ENCODE measurements around the gene OR8B4. TPM values are rescaled to one million over a fixed set of nuclear protein-coding genes. Genes with fewer than 3 reads are reported as not detected.

The OR8B4 gene
- total and polyA plus RNA-seq, 2 donors (not counting 1 experiment from before 2014, with no cell fraction given) = not detected

DNA sequence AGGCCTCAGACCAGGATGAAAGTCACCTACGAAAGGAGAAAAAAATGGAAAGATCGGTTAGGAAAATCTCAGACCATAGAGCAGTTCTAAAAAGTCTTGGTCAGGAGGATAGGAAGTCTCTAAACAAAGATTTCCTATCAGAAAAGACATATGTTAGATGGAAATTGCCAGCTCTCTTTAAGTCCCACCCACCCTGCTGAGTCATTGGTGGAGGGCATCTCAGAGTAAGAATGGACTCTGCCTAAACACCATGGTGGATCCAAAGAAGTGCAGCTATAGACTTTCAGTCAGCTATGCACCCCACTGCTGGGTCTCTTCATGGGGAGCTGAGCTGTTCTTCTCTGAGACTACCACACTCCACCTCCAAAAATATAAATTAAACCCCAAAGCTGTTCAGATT is 44.1 kb downstream of the OR8B4 start:
- Mint-ChIP-seq H3K4me3 (no peak overlapping the region), H3K27me3 (no peaks in the 10 kb centered on the region), H3K9me3 (ENCODE audit: insufficient read depth) (no peaks in the 10 kb centered on the region), H3K27ac (no peak overlapping the region), H3K4me1 (no peaks in the 10 kb centered on the region)
- Histone ChIP-seq H3K4me2 (replicated peaks; ENCODE audit: low read depth, low read length, poor library complexity, severe bottlenecking) (no peak overlapping the region), H3K4me1 (ENCODE audit: control insufficient read depth in 2 of 2, insufficient read depth in 2 of 2, low read length in 2 of 2) (no peaks in the 10 kb centered on the region), H3K27me3 (replicated peaks in 1 of 4; ENCODE audit: control extremely low read depth in 1 of 4, control insufficient read depth in 3 of 4, insufficient read depth in 4 of 4, low read length in 3 of 4) (no peaks in the 10 kb centered on the region), H3K36me3 (replicated peaks in 1 of 2; ENCODE audit: control extremely low read depth in 1 of 2, control insufficient read depth in 1 of 2, extremely low read depth in 1 of 2, insufficient read depth in 2 of 2, low read length in 1 of 2) (no peaks in the 10 kb centered on the region), H2AFZ (ENCODE audit: insufficient read depth, low read depth, low read length, poor library complexity, severe bottlenecking) (no peak overlapping the region), H3K79me2 (ENCODE audit: control insufficient read depth, insufficient read depth, low read length) (no peaks in the 10 kb centered on the region), H3K4me3 (ENCODE audit: control extremely low read depth in 1 of 5, extremely low read depth in 1 of 5, insufficient read depth in 1 of 5, low read depth in 2 of 5, low read length in 4 of 5) (no peak overlapping the region), H3K27ac (ENCODE audit: low read length in 2 of 2) (no peak overlapping the region), H3K9ac (ENCODE audit: low read length) (no peak overlapping the region), H4K20me1 (ENCODE audit: control insufficient read depth, insufficient read depth, low read length, poor library complexity, severe bottlenecking) (no peaks in the 10 kb centered on the region), H3K9me3 (ENCODE audit: control extremely low read depth in 1 of 3, control insufficient read depth in 2 of 3, insufficient read depth in 1 of 3, low read length in 2 of 3) (no peaks in the 10 kb centered on the region)
- intact Hi-C loops (cut with micrococcal nuclease) = no loop called here
- CTCF ChIA-PET = no interaction called here
- DNase-seq (no peak), ATAC-seq (ENCODE audit: low read depth) (no peak)
- no CpG with 5 or more reads among the region's 2 CpGs for WGBS (ENCODE audit: insufficient coverage)
- POLR2A ChIA-PET = no interaction called here
- TF ChIP-seq EZH2 (IDR thresholded peaks at IDR 0.05; ENCODE audit: borderline replicate concordance, insufficient read depth, low read depth, low read length, poor library complexity, severe bottlenecking) (no peak), CTCF (IDR thresholded peaks at IDR 0.05) (no peak)

GRCh38 chr11:124376280-124376679 is 48.4 kb downstream of the OR8B4 start:
- no peaks in the 10 kb centered on the region for H3K36me3 ChIP-seq (replicated peaks in 1 of 2; ENCODE audit: control extremely low read depth in 1 of 2, control insufficient read depth in 1 of 2, extremely low read depth in 1 of 2, insufficient read depth in 2 of 2, low read length in 1 of 2)

More at GRCh38 chr11:124376280-124376679, 48.4 kb downstream of the OR8B4 start:
- ATAC-seq (ENCODE audit: low read depth) = no peak
- H3K4me3 Mint-ChIP-seq = no peak overlapping the region
- ChIA-PET POLR2A (no interaction called here), CTCF (no interaction called here)
- no peaks in the 10 kb centered on the region for H3K9me3 Mint-ChIP-seq (ENCODE audit: insufficient read depth)
- Histone ChIP-seq H3K79me2 (ENCODE audit: control insufficient read depth, insufficient read depth, low read length) (no peaks in the 10 kb centered on the region), H3K4me2 (replicated peaks; ENCODE audit: low read depth, low read length, poor library complexity, severe bottlenecking) (no peak overlapping the region), H3K4me3 (ENCODE audit: control extremely low read depth in 1 of 5, extremely low read depth in 1 of 5, insufficient read depth in 1 of 5, low read depth in 2 of 5, low read length in 4 of 5) (no peak overlapping the region), H3K27ac (ENCODE audit: low read length in 2 of 2) (no peak overlapping the region), H3K4me1 (ENCODE audit: control insufficient read depth in 2 of 2, insufficient read depth in 2 of 2, low read length in 2 of 2) (no peaks in the 10 kb centered on the region), H2AFZ (ENCODE audit: insufficient read depth, low read depth, low read length, poor library complexity, severe bottlenecking) (no peak overlapping the region), H3K9ac (ENCODE audit: low read length) (no peak overlapping the region), H3K27me3 (replicated peaks in 1 of 4; ENCODE audit: control extremely low read depth in 1 of 4, control insufficient read depth in 3 of 4, insufficient read depth in 4 of 4, low read length in 3 of 4) (no peaks in the 10 kb centered on the region), H4K20me1 (ENCODE audit: control insufficient read depth, insufficient read depth, low read length, poor library complexity, severe bottlenecking) (no peaks in the 10 kb centered on the region), H3K9me3 (ENCODE audit: control extremely low read depth in 1 of 3, control insufficient read depth in 2 of 3, insufficient read depth in 1 of 3, low read length in 2 of 3) (peaks cover 0 to 4% (median 0%) of the 10 kb centered on the region in 3 donors)
- TF ChIP-seq CTCF (IDR thresholded peaks at IDR 0.05) = no peak
- H3K4me1 Mint-ChIP-seq = no peaks in the 10 kb centered on the region
- no peak for DNase-seq
- no peak overlapping the region for H3K27ac Mint-ChIP-seq
- intact Hi-C loops (cut with micrococcal nuclease) = no loop called here
- H3K27me3 Mint-ChIP-seq = peaks cover 4% of the 10 kb centered on the region
- 75% methylated on average over 2 of the region's 3 CpGs for WGBS (ENCODE audit: insufficient coverage)

Other genes starting within 250 kb of the OR8B4 start
- not detected in 2 replicates for gene OR10D3, start 241.5 kb downstream of the OR8B4 start, total RNA-seq
- not detected in 2 replicates for gene OR10D3, start 241.5 kb downstream of the OR8B4 start, polyA plus RNA-seq
- gene OR8G1, start 183.8 kb downstream of the OR8B4 start, total RNA-seq = not detected in 2 replicates
- gene OR8G1, start 183.8 kb downstream of the OR8B4 start, polyA plus RNA-seq = not detected in 2 replicates
- not detected in 2 replicates for gene OR8G5, start 168.5 kb downstream of the OR8B4 start, total RNA-seq
- gene OR8G5, start 168.5 kb downstream of the OR8B4 start, polyA plus RNA-seq = not detected in 2 replicates
- not detected in 2 replicates for gene OR8D1, start 110.9 kb downstream of the OR8B4 start, total RNA-seq
- gene OR8D1, start 110.9 kb downstream of the OR8B4 start, polyA plus RNA-seq = 0.12 TPM in 1 of 2 replicates, not detected in the other
- not detected in 2 replicates for gene OR8D2, start 104.7 kb downstream of the OR8B4 start, total RNA-seq
- not detected in 2 replicates for gene OR8D2, start 104.7 kb downstream of the OR8B4 start, polyA plus RNA-seq
- not detected in 2 replicates for gene OR8B2, start 40.4 kb downstream of the OR8B4 start, total RNA-seq
- not detected in 2 replicates for gene OR8B2, start 40.4 kb downstream of the OR8B4 start, polyA plus RNA-seq
- not detected in 2 replicates for gene OR8B3, start 25.8 kb downstream of the OR8B4 start, total RNA-seq
- gene OR8B3, start 25.8 kb downstream of the OR8B4 start, polyA plus RNA-seq = not detected in 2 replicates
- gene OR8B8, start 20.8 kb upstream of the OR8B4 start, total RNA-seq = not detected in 2 replicates
- not detected in 2 replicates for gene OR8B8, start 20.8 kb upstream of the OR8B4 start, polyA plus RNA-seq
- gene OR8B12, start 118.8 kb upstream of the OR8B4 start, total RNA-seq = not detected in 2 replicates
- gene OR8B12, start 118.8 kb upstream of the OR8B4 start, polyA plus RNA-seq = not detected in 2 replicates
- not detected in 2 replicates for gene OR8A1, start 145.1 kb upstream of the OR8B4 start, total RNA-seq
- gene OR8A1, start 145.1 kb upstream of the OR8B4 start, polyA plus RNA-seq = not detected in 2 replicates
- not detected in 2 replicates for gene PANX3, start 186.6 kb upstream of the OR8B4 start, total RNA-seq
- not detected in 2 replicates for gene PANX3, start 186.6 kb upstream of the OR8B4 start, polyA plus RNA-seq
- 66.8 and 71.5 TPM in 2 replicates for gene TBRG1, start 198.0 kb upstream of the OR8B4 start, total RNA-seq
- 68.2 and 69.6 TPM in 2 replicates for gene TBRG1, start 198.0 kb upstream of the OR8B4 start, polyA plus RNA-seq
- gene SIAE, start 248.9 kb upstream of the OR8B4 start, total RNA-seq = 3.6 and 5.1 TPM in 2 replicates
- gene SIAE, start 248.9 kb upstream of the OR8B4 start, polyA plus RNA-seq = 4.5 and 5.5 TPM in 2 replicates
- 0.46 and 0.76 TPM in 2 replicates for gene SPA17, start 249.0 kb upstream of the OR8B4 start, total RNA-seq
- gene SPA17, start 249.0 kb upstream of the OR8B4 start, polyA plus RNA-seq = 0.20 and 0.21 TPM in 2 replicates

All from B cell (primary cell).